Endodermal cell (in vitro differentiated cells): ENCODE results near the gene JAZF1. TPM values are rescaled to one million over a fixed set of nuclear protein-coding genes. Genes with fewer than 3 reads are reported as not detected.

Source experiments
- DNase-seq: peaks from one replicate; pipeline ENCODE4 v3.0.0-alpha.2; 2017
- H3K27ac ChIP-seq: 2 replicates; pipeline ENCODE4 v1.5.1; 2013; ENCODE audit warnings: mild to moderate bottlenecking, low read depth, low read length, moderate library complexity
- H3K27me3 ChIP-seq: 2 replicates; pipeline ENCODE4 v1.6.1; 2013; ENCODE audit warnings: mild to moderate bottlenecking, low read length, moderate library complexity; ENCODE audit not compliant: insufficient read depth, control insufficient read depth, poor library complexity, severe bottlenecking
- H3K36me3 ChIP-seq: 2 replicates; pipeline ENCODE4 v1.7.0; 2013; ENCODE audit warnings: mild to moderate bottlenecking, low read length, moderate library complexity; ENCODE audit not compliant: control insufficient read depth, insufficient read depth
- H3K4me1 ChIP-seq: one replicate; pipeline ENCODE4 v1.7.0; 2013; ENCODE audit warnings: low read length; ENCODE audit not compliant: control insufficient read depth, insufficient read depth
- H3K4me3 ChIP-seq: 2 replicates; pipeline ENCODE4 v1.5.1; 2013; ENCODE audit warnings: mild to moderate bottlenecking, low read length, moderate library complexity
- H3K9ac ChIP-seq: 2 replicates; pipeline ENCODE4 v1.6.1; 2013; ENCODE audit warnings: mild to moderate bottlenecking, low read length, moderate library complexity; ENCODE audit not compliant: poor library complexity, severe bottlenecking; ENCODE audit errors: extremely low read depth
- H3K9me3 ChIP-seq: 2 replicates; pipeline ENCODE4 v1.6.1; 2013; ENCODE audit warnings: mild to moderate bottlenecking, low read length, moderate library complexity; ENCODE audit not compliant: control insufficient read depth
- H3K27ac Mint-ChIP-seq: 2 replicates; pipeline ENCODE4 v1.8.0; 2020; ENCODE audit warnings: mixed read lengths
- H3K27me3 Mint-ChIP-seq: 2 replicates; pipeline ENCODE4 v1.8.0; 2021; ENCODE audit warnings: mild to moderate bottlenecking, mixed read lengths; ENCODE audit not compliant: insufficient read depth
- H3K36me3 Mint-ChIP-seq: 2 replicates; pipeline ENCODE4 v1.8.0; 2020; ENCODE audit warnings: low read depth, mixed read lengths
- H3K4me1 Mint-ChIP-seq: 2 replicates; pipeline ENCODE4 v1.8.0; 2020; ENCODE audit warnings: mixed read lengths
- H3K4me3 Mint-ChIP-seq: 2 replicates; pipeline ENCODE4 v1.8.0; 2020; ENCODE audit warnings: mild to moderate bottlenecking, moderate library complexity, mixed read lengths
- H3K9me3 Mint-ChIP-seq: 2 replicates; pipeline ENCODE4 v1.8.0; 2020; ENCODE audit warnings: mild to moderate bottlenecking, mixed read lengths
- CTCF ChIP-seq: fragments of 200-600 bp; sonication (generic); conservative IDR thresholded peaks from 2 replicates; pipeline ENCODE4 v1.5.0; 2021; ENCODE audit warnings: antibody characterized with exemption, mild to moderate bottlenecking
- WGBS, 2 experiments: methylation state at CpG; one replicate each; pipeline versions ENCODE4 v1.1.5 to v1.1.7; 2013; ENCODE audit warnings: missing lambda C conversion rate in 2 of 2, mixed read lengths in 1 of 2; ENCODE audit not compliant: insufficient coverage in 1 of 2, insufficient read length in 1 of 2; 5-methylcytosine and 5-hydroxymethylcytosine counted together
- total RNA-seq, 2 donors: library from RNA; stranded (reverse); fragmentation: NEBNext Ultra II Directional in 1 of 2; extraction: Animal tissue kit (Norgen Biotek cat#: 25700) in 1 of 2; gene quantifications; 2 replicates in 1 of 2; 3 replicates in 1 of 2; pipeline ENCODE4 v1.2.1, GENCODE V29; 2021

The JAZF1 gene
- total RNA-seq, 2 donors from 2014 or later: 18.3 to 33.6 TPM

GRCh38 chr7:28112883-28113540, 67.6 kb downstream of the JAZF1 start:
- DNase-seq: no peak
- no peak for TF ChIP-seq CTCF
- H3K36me3 Mint-ChIP-seq: peaks cover 4% of the 10 kb centered on the region

GRCh38 chr7:28112467-28112866, 68.1 kb downstream of the JAZF1 start:
- no peaks in the 10 kb centered on the region for H3K9me3 ChIP-seq
- H3K4me1 ChIP-seq: no peaks in the 10 kb centered on the region
- Mint-ChIP-seq H3K36me3 (peaks cover 4% of the 10 kb centered on the region), H3K4me1 (peaks cover 2% of the 10 kb centered on the region), H3K4me3 (no peak overlapping the region), H3K27me3 (no peaks in the 10 kb centered on the region), H3K9me3 (no peaks in the 10 kb centered on the region), H3K27ac (no peak overlapping the region)
- whole genome bisulfite sequencing, 2 experiments: 96 to 100% methylated on average over 1 to 3 of the region's 3 CpGs
- no peak overlapping the region for H3K9ac ChIP-seq
- no peak overlapping the region for H3K4me3 ChIP-seq
- no peaks in the 10 kb centered on the region for H3K36me3 ChIP-seq
- TF ChIP-seq CTCF: no peak
- no peak overlapping the region for H3K27ac ChIP-seq
- no peaks in the 10 kb centered on the region for H3K27me3 ChIP-seq
- DNase-seq: no peak

More at GRCh38 chr7:28112883-28113540, 67.6 kb downstream of the JAZF1 start:
- H3K27ac Mint-ChIP-seq: peak overlapping the region; percentile 65
- H3K4me1 ChIP-seq: no peaks in the 10 kb centered on the region
- H3K27ac ChIP-seq: no peak overlapping the region
- H3K9me3 ChIP-seq: no peaks in the 10 kb centered on the region
- no peak overlapping the region for H3K9ac ChIP-seq
- peaks cover 2% of the 10 kb centered on the region for H3K4me1 Mint-ChIP-seq
- no peak overlapping the region for H3K4me3 Mint-ChIP-seq
- no peak overlapping the region for H3K4me3 ChIP-seq
- no peaks in the 10 kb centered on the region for H3K36me3 ChIP-seq
- 85 to 97% methylated on average over 10 to 14 of the region's 14 CpGs for WGBS, 2 experiments
- H3K9me3 Mint-ChIP-seq: no peaks in the 10 kb centered on the region
- no peaks in the 10 kb centered on the region for H3K27me3 Mint-ChIP-seq
- H3K27me3 ChIP-seq: no peaks in the 10 kb centered on the region

GRCh38 chr7:28112012-28112411, 68.6 kb downstream of the JAZF1 start:
- H3K4me1 Mint-ChIP-seq: peaks cover 2% of the 10 kb centered on the region
- no peak for TF ChIP-seq CTCF
- Histone ChIP-seq H3K4me3 (no peak overlapping the region), H3K27me3 (no peaks in the 10 kb centered on the region), H3K36me3 (no peaks in the 10 kb centered on the region), H3K4me1 (no peaks in the 10 kb centered on the region), H3K27ac (no peak overlapping the region), H3K9me3 (no peaks in the 10 kb centered on the region), H3K9ac (no peak overlapping the region)
- WGBS, 2 experiments: 93% methylated on average over 2 to 3 of the region's 3 CpGs
- peaks cover 4% of the 10 kb centered on the region for H3K36me3 Mint-ChIP-seq
- no peaks in the 10 kb centered on the region for H3K9me3 Mint-ChIP-seq
- no peak overlapping the region for H3K27ac Mint-ChIP-seq
- H3K27me3 Mint-ChIP-seq: no peaks in the 10 kb centered on the region
- DNase-seq: no peak
- H3K4me3 Mint-ChIP-seq: no peak overlapping the region
